ENCODE results near the gene PDILT. TPM values are rescaled to one million over a fixed set of nuclear protein-coding genes. Genes with fewer than 3 reads are reported as not detected.

PDILT gene
- total RNA-seq, 1 experiment from 2014 or later, result not detected

DNA sequence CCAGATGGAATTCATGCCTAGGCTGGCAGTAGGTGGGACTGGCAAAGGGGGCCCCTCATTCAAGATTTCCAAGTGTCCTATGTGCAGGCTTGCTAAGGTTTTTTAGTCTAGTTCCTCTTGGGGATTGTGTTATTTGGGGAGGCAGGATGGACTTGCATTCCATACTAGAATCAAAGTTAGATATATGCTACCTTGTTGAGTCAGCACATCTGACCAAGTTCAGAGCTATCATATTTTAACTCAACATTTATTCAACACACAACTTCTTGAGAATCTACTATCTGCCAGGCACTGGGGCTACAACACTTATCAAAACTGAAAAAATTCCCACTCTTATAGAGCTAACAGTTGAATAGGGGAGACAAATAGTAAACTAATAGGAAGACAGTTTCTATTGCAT, 83.9 kb downstream of the PDILT start:
- no peak overlapping the region for H3K4me2 ChIP-seq (ENCODE audit: low read length)
- ChIA-PET POLR2A (ENCODE audit: unreplicated experiment) (no interaction called here), CTCF (no interaction called here)
- no peaks in the 10 kb centered on the region for H3K79me2 ChIP-seq (ENCODE audit: low read length)
- H3K9me2 ChIP-seq (replicated peaks; ENCODE audit: low read length), result no peaks in the 10 kb centered on the region
- no peak overlapping the region for H3K4me3 ChIP-seq (ENCODE audit: low read length)
- H4K20me1 ChIP-seq (ENCODE audit: low read length), result no peaks in the 10 kb centered on the region
- intact Hi-C loops (cut with micrococcal nuclease), result no loop called here
- no peaks in the 10 kb centered on the region for H3F3A ChIP-seq (ENCODE audit: low read length, unreplicated experiment)
- no peak for ATAC-seq
- DNase-seq, result no peak
- H3K27me3 ChIP-seq (ENCODE audit: low read length), result no peaks in the 10 kb centered on the region
- H3K9ac ChIP-seq (ENCODE audit: low read length), result no peak overlapping the region
- H3K9me3 ChIP-seq (ENCODE audit: low read length), result no peaks in the 10 kb centered on the region
- H3K4me1 ChIP-seq (ENCODE audit: insufficient read depth, low read length), result no peaks in the 10 kb centered on the region
- no peaks in the 10 kb centered on the region for H3K36me3 ChIP-seq (ENCODE audit: low read depth, low read length)
- TF ChIP-seq, protein P1, sequence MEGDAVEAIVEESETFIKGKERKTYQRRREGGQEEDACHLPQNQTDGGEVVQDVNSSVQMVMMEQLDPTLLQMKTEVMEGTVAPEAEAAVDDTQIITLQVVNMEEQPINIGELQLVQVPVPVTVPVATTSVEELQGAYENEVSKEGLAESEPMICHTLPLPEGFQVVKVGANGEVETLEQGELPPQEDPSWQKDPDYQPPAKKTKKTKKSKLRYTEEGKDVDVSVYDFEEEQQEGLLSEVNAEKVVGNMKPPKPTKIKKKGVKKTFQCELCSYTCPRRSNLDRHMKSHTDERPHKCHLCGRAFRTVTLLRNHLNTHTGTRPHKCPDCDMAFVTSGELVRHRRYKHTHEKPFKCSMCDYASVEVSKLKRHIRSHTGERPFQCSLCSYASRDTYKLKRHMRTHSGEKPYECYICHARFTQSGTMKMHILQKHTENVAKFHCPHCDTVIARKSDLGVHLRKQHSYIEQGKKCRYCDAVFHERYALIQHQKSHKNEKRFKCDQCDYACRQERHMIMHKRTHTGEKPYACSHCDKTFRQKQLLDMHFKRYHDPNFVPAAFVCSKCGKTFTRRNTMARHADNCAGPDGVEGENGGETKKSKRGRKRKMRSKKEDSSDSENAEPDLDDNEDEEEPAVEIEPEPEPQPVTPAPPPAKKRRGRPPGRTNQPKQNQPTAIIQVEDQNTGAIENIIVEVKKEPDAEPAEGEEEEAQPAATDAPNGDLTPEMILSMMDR (conservative IDR thresholded peaks at IDR 0.05; ENCODE audit: low read depth, low read length), result no peak
- no peak for TF ChIP-seq EZH2phosphoT487 (IDR thresholded peaks at IDR 0.05; ENCODE audit: borderline replicate concordance, low read length)
- TF ChIP-seq EZH2 (IDR thresholded peaks at IDR 0.05; ENCODE audit: low read length, unreplicated experiment), result no peak
- no TSS peak for BruUV-seq (replicated peaks)
- no peak overlapping the region for H3K27ac ChIP-seq (ENCODE audit: low read length)
- no peak overlapping the region for H2AFZ ChIP-seq (ENCODE audit: low read length)

DNA sequence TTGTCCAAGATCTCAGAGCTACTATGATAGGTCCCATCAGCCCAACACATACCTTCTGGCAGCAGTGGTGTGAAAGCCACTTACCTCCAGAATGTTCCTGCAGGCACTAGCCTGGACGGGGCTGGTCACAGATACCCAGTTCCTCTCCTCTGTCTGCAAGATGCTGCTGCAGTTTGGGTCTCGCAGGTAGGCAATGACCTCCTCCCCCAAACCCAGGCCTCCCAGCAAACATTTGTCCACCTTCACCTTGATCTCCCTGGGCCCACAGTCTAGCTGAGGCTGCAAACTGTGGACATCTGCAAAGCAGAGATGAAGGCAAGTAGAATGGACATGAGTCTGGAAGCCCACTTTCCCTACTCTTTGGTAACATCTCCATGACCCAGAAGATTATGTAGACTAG, 84.4 kb downstream of the PDILT start:
- CTCF ChIA-PET, result no interaction called here
- BruUV-seq (replicated peaks), result no TSS peak
- TF ChIP-seq, protein P1 (conservative IDR thresholded peaks at IDR 0.05; ENCODE audit: low read depth, low read length), result no peak
- TF ChIP-seq EZH2 (IDR thresholded peaks at IDR 0.05; ENCODE audit: low read length, unreplicated experiment), result no peak
- TF ChIP-seq EZH2phosphoT487 (IDR thresholded peaks at IDR 0.05; ENCODE audit: borderline replicate concordance, low read length), result no peak

DNA sequence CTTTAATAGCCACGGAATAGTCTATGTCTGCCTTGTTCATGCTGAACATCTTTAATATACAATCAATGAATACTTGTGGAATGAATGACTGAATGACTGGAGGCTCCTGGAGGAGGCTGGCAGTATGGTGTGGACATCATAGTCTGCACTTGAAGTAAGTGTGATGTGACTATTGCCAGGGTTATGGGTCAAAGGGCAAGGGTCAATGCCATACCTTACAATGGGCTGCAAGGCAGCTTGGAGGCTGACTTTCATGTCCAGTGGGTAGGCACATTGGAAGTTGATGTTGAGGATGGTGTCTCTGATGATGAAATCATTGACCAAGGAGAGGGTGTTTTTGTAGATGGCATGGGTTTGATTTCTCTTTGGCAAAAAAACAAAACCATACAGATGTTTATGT, 85.1 kb downstream of the PDILT start:
- no peak overlapping the region for H3K4me2 ChIP-seq (ENCODE audit: low read length)
- no peak overlapping the region for H2AFZ ChIP-seq (ENCODE audit: low read length)
- H3K9me2 ChIP-seq (replicated peaks; ENCODE audit: low read length), result no peaks in the 10 kb centered on the region
- intact Hi-C loops (cut with micrococcal nuclease), result no loop called here
- no peaks in the 10 kb centered on the region for H3K79me2 ChIP-seq (ENCODE audit: low read length)
- no peaks in the 10 kb centered on the region for H3K9me3 ChIP-seq (ENCODE audit: low read length)
- TF ChIP-seq EZH2phosphoT487 (IDR thresholded peaks at IDR 0.05; ENCODE audit: borderline replicate concordance, low read length) (no peak), EZH2 (IDR thresholded peaks at IDR 0.05; ENCODE audit: low read length, unreplicated experiment) (no peak)
- TF ChIP-seq, protein P1 (conservative IDR thresholded peaks at IDR 0.05; ENCODE audit: low read depth, low read length), result no peak
- no peak overlapping the region for H3K27ac ChIP-seq (ENCODE audit: low read length)
- no peaks in the 10 kb centered on the region for H4K20me1 ChIP-seq (ENCODE audit: low read length)
- CTCF ChIA-PET, result no interaction called here
- POLR2A ChIA-PET (ENCODE audit: unreplicated experiment), result no interaction called here
- H3K4me1 ChIP-seq (ENCODE audit: insufficient read depth, low read length), result no peaks in the 10 kb centered on the region
- H3F3A ChIP-seq (ENCODE audit: low read length, unreplicated experiment), result no peaks in the 10 kb centered on the region
- no peaks in the 10 kb centered on the region for H3K36me3 ChIP-seq (ENCODE audit: low read depth, low read length)
- no peaks in the 10 kb centered on the region for H3K27me3 ChIP-seq (ENCODE audit: low read length)
- no peak for ATAC-seq
- no peak for DNase-seq
- no peak overlapping the region for H3K9ac ChIP-seq (ENCODE audit: low read length)
- no TSS peak for BruUV-seq (replicated peaks)
- no peak overlapping the region for H3K4me3 ChIP-seq (ENCODE audit: low read length)

More for the DNA sequence above, 84.4 kb downstream of the PDILT start:
- no peaks in the 10 kb centered on the region for H3K9me2 ChIP-seq (replicated peaks; ENCODE audit: low read length)
- H3K36me3 ChIP-seq (ENCODE audit: low read depth, low read length), result no peaks in the 10 kb centered on the region
- H3K79me2 ChIP-seq (ENCODE audit: low read length), result no peaks in the 10 kb centered on the region
- H3F3A ChIP-seq (ENCODE audit: low read length, unreplicated experiment), result no peaks in the 10 kb centered on the region
- H3K9ac ChIP-seq (ENCODE audit: low read length), result no peak overlapping the region
- H3K27ac ChIP-seq (ENCODE audit: low read length), result no peak overlapping the region
- no peaks in the 10 kb centered on the region for H4K20me1 ChIP-seq (ENCODE audit: low read length)
- no peaks in the 10 kb centered on the region for H3K9me3 ChIP-seq (ENCODE audit: low read length)
- DNase-seq, result no peak
- no peak overlapping the region for H3K4me3 ChIP-seq (ENCODE audit: low read length)
- no peak overlapping the region for H2AFZ ChIP-seq (ENCODE audit: low read length)
- H3K4me2 ChIP-seq (ENCODE audit: low read length), result no peak overlapping the region
- no peak for ATAC-seq
- no peaks in the 10 kb centered on the region for H3K27me3 ChIP-seq (ENCODE audit: low read length)
- intact Hi-C loops (cut with micrococcal nuclease), result no loop called here
- no peaks in the 10 kb centered on the region for H3K4me1 ChIP-seq (ENCODE audit: insufficient read depth, low read length)
- POLR2A ChIA-PET (ENCODE audit: unreplicated experiment), result no interaction called here
